ENCODE data around the gene EIF2AK3.
"Not testable (repeated sequence)": the region's sequence is repeated elsewhere in the genome, so short reads cannot be mapped to it uniquely, and the experiment has no call there.

Gene EIF2AK3

GRCh38 chr2:88554189-88554588 is 73.1 kb downstream of the EIF2AK3 start:
- H4K20me1 ChIP-seq (ENCODE audit: control insufficient read depth, insufficient read depth, low read depth, low read length) = no peaks in the 10 kb centered on the region
- no peak overlapping the region for H3K27ac ChIP-seq (ENCODE audit: low read depth, low read length)
- H3K4me1 ChIP-seq (ENCODE audit: control insufficient read depth, low read length) = no peaks in the 10 kb centered on the region
- no peak overlapping the region for H3K4me3 ChIP-seq (ENCODE audit: low read length)
- no peak for TF ChIP-seq EZH2phosphoT487 (IDR thresholded peaks at IDR 0.05; ENCODE audit: borderline replicate concordance, low read length)
- no peak for TF ChIP-seq CTCF (IDR thresholded peaks at IDR 0.05; ENCODE audit: low read depth, low read length, poor library complexity, severe bottlenecking)
- H3K9me3 ChIP-seq (ENCODE audit: control insufficient read depth, insufficient read depth, low read length) = no peaks in the 10 kb centered on the region
- H3K27me3 ChIP-seq (ENCODE audit: control insufficient read depth, low read length) = no peaks in the 10 kb centered on the region
- H3K4me2 ChIP-seq (ENCODE audit: low read length) = no peak overlapping the region
- H3F3A ChIP-seq (ENCODE audit: control insufficient read depth, insufficient read depth) = peaks cover 39% of the 10 kb centered on the region
- H3K79me2 ChIP-seq (ENCODE audit: control insufficient read depth, low read length) = no peaks in the 10 kb centered on the region
- H3K9me2 ChIP-seq (replicated peaks; ENCODE audit: control insufficient read depth, low read length) = no peaks in the 10 kb centered on the region
- peaks cover 38% of the 10 kb centered on the region for H3K36me3 ChIP-seq (ENCODE audit: control insufficient read depth, low read length)

- Histone ChIP-seq H3F3A (ENCODE audit: control insufficient read depth, insufficient read depth) (peaks cover 10% of the 10 kb centered on the region; the same call in 1 of the 2 replicates), H3K4me2 (ENCODE audit: low read length) (no peak overlapping the region), H3K4me1 (ENCODE audit: control insufficient read depth, low read length) (no peaks in the 10 kb centered on the region), H4K20me1 (ENCODE audit: control insufficient read depth, insufficient read depth, low read depth, low read length) (no peaks in the 10 kb centered on the region), H3K79me2 (ENCODE audit: control insufficient read depth, low read length) (no peaks in the 10 kb centered on the region), H3K27me3 (ENCODE audit: control insufficient read depth, low read length) (no peaks in the 10 kb centered on the region), H3K9me2 (replicated peaks; ENCODE audit: control insufficient read depth, low read length) (no peaks in the 10 kb centered on the region), H3K9me3 (ENCODE audit: control insufficient read depth, insufficient read depth, low read length) (no peaks in the 10 kb centered on the region), H3K27ac (ENCODE audit: low read depth, low read length) (no peak overlapping the region), H3K36me3 (ENCODE audit: control insufficient read depth, low read length) (no peaks in the 10 kb centered on the region; the same call in 1 of the 2 replicates), H3K4me3 (ENCODE audit: low read length) (no peak overlapping the region)
- TF ChIP-seq EZH2phosphoT487 (IDR thresholded peaks at IDR 0.05; ENCODE audit: borderline replicate concordance, low read length) (no peak), CTCF (IDR thresholded peaks at IDR 0.05; ENCODE audit: low read depth, low read length, poor library complexity, severe bottlenecking) (no peak)
Measured at GRCh38 chr2:88549616-88550292, 77.5 kb downstream of the EIF2AK3 start.

GRCh38 chr2:88546291-88546690 is 81.0 kb downstream of the EIF2AK3 start:
- H3K4me3 ChIP-seq (ENCODE audit: low read length); H3K9me3 ChIP-seq (ENCODE audit: control insufficient read depth, insufficient read depth, low read length); H3K27ac ChIP-seq (ENCODE audit: low read depth, low read length); H4K20me1 ChIP-seq (ENCODE audit: control insufficient read depth, insufficient read depth, low read depth, low read length); H3F3A ChIP-seq (ENCODE audit: control insufficient read depth, insufficient read depth); H3K79me2 ChIP-seq (ENCODE audit: control insufficient read depth, low read length); H3K9me2 ChIP-seq (replicated peaks; ENCODE audit: control insufficient read depth, low read length); H3K4me2 ChIP-seq (ENCODE audit: low read length); H3K4me1 ChIP-seq (ENCODE audit: control insufficient read depth, low read length); H3K36me3 ChIP-seq (ENCODE audit: control insufficient read depth, low read length); H3K27me3 ChIP-seq (ENCODE audit: control insufficient read depth, low read length): not testable (repeated sequence)

GRCh38 chr2:88545118-88545517 is 82.1 kb downstream of the EIF2AK3 start:
- no peak overlapping the region for H3K27ac ChIP-seq (ENCODE audit: low read depth, low read length)
- H3K9me2 ChIP-seq (replicated peaks; ENCODE audit: control insufficient read depth, low read length) = no peaks in the 10 kb centered on the region
- H3K79me2 ChIP-seq (ENCODE audit: control insufficient read depth, low read length) = no peaks in the 10 kb centered on the region
- H4K20me1 ChIP-seq (ENCODE audit: control insufficient read depth, insufficient read depth, low read depth, low read length) = no peaks in the 10 kb centered on the region
- no peaks in the 10 kb centered on the region for H3K36me3 ChIP-seq (ENCODE audit: control insufficient read depth, low read length)
- no peak overlapping the region for H3K4me2 ChIP-seq (ENCODE audit: low read length)
- H3K9me3 ChIP-seq (ENCODE audit: control insufficient read depth, insufficient read depth, low read length) = no peaks in the 10 kb centered on the region
- no peaks in the 10 kb centered on the region for H3K4me1 ChIP-seq (ENCODE audit: control insufficient read depth, low read length)
- no peak for TF ChIP-seq EZH2phosphoT487 (IDR thresholded peaks at IDR 0.05; ENCODE audit: borderline replicate concordance, low read length)
- TF ChIP-seq CTCF (IDR thresholded peaks at IDR 0.05; ENCODE audit: low read depth, low read length, poor library complexity, severe bottlenecking) = no peak
- H3K4me3 ChIP-seq (ENCODE audit: low read length) = no peak overlapping the region
- H3K27me3 ChIP-seq (ENCODE audit: control insufficient read depth, low read length) = no peaks in the 10 kb centered on the region
- H3F3A ChIP-seq (ENCODE audit: control insufficient read depth, insufficient read depth) = no peaks in the 10 kb centered on the region

Measured in DOHH2 (cell line).